ENCODE results near the gene STIMATE. TPM values are rescaled to one million over a fixed set of nuclear protein-coding genes. Genes with fewer than 3 reads are reported as not detected.

The STIMATE gene
- total RNA-seq, 1 experiment from 2014 or later = 15.7 TPM

GRCh38 chr3:52846432-52846965 is 50.8 kb downstream of the STIMATE start:
- DNase-seq (ENCODE audit: low read depth, low spot score) (no peak), ATAC-seq (no peak)
- CTCF ChIA-PET = interaction anchor here (0.8 kb wide), 1 partner anchor 553 kb away, joined by 3 read pairs; no protein-coding TSS in a partner anchor
- in situ Hi-C loops (cut with HindIII; ENCODE audit: low pct_unique_long_range_greater_than_20kb, low sequenced_read_pairs) = no loop called here
- Histone ChIP-seq H3K4me1 (ENCODE audit: control insufficient read depth, insufficient read depth, low read length) (no peaks in the 10 kb centered on the region), H3K36me3 (ENCODE audit: control insufficient read depth, insufficient read depth, low read length) (no peaks in the 10 kb centered on the region), H3K4me3 (ENCODE audit: low read depth in 2 of 2, low read length in 2 of 2) (no peak overlapping the region), H3K9me3 (ENCODE audit: control insufficient read depth, insufficient read depth, low read depth, low read length) (no peaks in the 10 kb centered on the region), H3K27me3 (ENCODE audit: control insufficient read depth, insufficient read depth, low read length) (no peaks in the 10 kb centered on the region), H3K27ac (ENCODE audit: low read length) (no peak overlapping the region)
- TF ChIP-seq POLR2AphosphoS5 (IDR thresholded peaks at IDR 0.05; ENCODE audit: low read depth, low read length) = no peak
- TF ChIP-seq CTCF (IDR thresholded peaks at IDR 0.05) = no peak
- TF ChIP-seq, protein P1, sequence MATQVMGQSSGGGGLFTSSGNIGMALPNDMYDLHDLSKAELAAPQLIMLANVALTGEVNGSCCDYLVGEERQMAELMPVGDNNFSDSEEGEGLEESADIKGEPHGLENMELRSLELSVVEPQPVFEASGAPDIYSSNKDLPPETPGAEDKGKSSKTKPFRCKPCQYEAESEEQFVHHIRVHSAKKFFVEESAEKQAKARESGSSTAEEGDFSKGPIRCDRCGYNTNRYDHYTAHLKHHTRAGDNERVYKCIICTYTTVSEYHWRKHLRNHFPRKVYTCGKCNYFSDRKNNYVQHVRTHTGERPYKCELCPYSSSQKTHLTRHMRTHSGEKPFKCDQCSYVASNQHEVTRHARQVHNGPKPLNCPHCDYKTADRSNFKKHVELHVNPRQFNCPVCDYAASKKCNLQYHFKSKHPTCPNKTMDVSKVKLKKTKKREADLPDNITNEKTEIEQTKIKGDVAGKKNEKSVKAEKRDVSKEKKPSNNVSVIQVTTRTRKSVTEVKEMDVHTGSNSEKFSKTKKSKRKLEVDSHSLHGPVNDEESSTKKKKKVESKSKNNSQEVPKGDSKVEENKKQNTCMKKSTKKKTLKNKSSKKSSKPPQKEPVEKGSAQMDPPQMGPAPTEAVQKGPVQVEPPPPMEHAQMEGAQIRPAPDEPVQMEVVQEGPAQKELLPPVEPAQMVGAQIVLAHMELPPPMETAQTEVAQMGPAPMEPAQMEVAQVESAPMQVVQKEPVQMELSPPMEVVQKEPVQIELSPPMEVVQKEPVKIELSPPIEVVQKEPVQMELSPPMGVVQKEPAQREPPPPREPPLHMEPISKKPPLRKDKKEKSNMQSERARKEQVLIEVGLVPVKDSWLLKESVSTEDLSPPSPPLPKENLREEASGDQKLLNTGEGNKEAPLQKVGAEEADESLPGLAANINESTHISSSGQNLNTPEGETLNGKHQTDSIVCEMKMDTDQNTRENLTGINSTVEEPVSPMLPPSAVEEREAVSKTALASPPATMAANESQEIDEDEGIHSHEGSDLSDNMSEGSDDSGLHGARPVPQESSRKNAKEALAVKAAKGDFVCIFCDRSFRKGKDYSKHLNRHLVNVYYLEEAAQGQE (IDR thresholded peaks at IDR 0.05; ENCODE audit: insufficient read depth in 1 of 2, low read depth in 2 of 2, low read length in 1 of 2) = no peak
- no peak for TF ChIP-seq SIN3A (IDR thresholded peaks at IDR 0.05; ENCODE audit: borderline replicate concordance, insufficient read depth, low read depth, low read length)
- no peak for TF ChIP-seq TCF7L2 (IDR thresholded peaks at IDR 0.05; ENCODE audit: low read depth, low read length)
- POLR2A ChIA-PET = no interaction called here
- no TSS peak for BruUV-seq (replicated peaks)
- intact Hi-C loops (cut with micrococcal nuclease; ENCODE audit: unreplicated experiment) = no loop called here

DNA sequence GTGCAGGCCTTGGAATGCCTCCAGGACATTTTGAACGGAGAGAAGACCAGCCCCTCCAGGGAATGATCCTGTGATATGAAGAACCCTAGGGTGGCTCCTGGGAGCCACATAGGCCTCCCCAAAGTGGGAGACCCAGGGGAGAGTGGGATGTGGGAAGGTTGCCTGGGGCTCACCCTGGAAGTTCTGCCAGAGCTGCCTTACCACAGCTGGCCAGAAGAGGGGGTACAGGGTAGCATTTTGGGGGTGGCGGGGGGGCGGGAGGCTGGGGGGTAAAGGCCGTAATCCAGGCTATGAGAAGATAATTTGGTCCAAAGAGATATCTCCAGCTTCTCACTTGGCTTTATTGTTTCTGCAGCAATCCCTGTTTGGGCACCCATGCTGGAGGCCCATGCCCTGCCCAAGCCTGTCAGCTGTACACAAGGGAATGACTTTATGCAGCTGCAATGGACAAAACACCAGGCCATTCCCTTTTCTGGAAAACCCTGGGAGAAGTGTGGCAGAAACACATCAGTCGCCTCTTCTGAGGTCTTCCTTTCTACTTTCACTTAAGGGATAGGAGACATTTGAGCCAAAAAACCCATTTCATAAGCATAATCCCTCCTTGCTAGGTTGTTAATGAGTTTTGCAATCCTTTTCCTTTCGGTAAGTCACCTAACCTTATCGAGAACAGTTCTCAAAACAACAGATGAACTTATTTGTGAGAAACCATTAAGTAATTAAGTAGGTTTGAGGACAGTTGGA is 51.5 kb downstream of the STIMATE start:
- ATAC-seq (no peak), DNase-seq (ENCODE audit: low read depth, low spot score) (no peak)
- H3K27ac ChIP-seq (ENCODE audit: low read length) = no peak overlapping the region
- H3K9me3 ChIP-seq (ENCODE audit: control insufficient read depth, insufficient read depth, low read depth, low read length) = no peaks in the 10 kb centered on the region
- intact Hi-C loops (cut with micrococcal nuclease; ENCODE audit: unreplicated experiment) = no loop called here
- ChIA-PET POLR2A (no interaction called here), CTCF (interaction anchor here (0.5 to 0.8 kb wide), 2 partner anchors 124 to 553 kb away, joined by 3 to 4 read pairs; no protein-coding TSS in a partner anchor)
- no peaks in the 10 kb centered on the region for H3K27me3 ChIP-seq (ENCODE audit: control insufficient read depth, insufficient read depth, low read length)
- H3K4me3 ChIP-seq (ENCODE audit: low read depth in 2 of 2, low read length in 2 of 2) = no peak overlapping the region
- TF ChIP-seq POLR2AphosphoS5 (IDR thresholded peaks at IDR 0.05; ENCODE audit: low read depth, low read length) (no peak), CTCF (IDR thresholded peaks at IDR 0.05) (peak; percentile 35)
- no TSS peak for BruUV-seq (replicated peaks)
- H3K4me1 ChIP-seq (ENCODE audit: control insufficient read depth, insufficient read depth, low read length) = no peaks in the 10 kb centered on the region
- in situ Hi-C loops (cut with HindIII; ENCODE audit: low pct_unique_long_range_greater_than_20kb, low sequenced_read_pairs) = no loop called here
- no peaks in the 10 kb centered on the region for H3K36me3 ChIP-seq (ENCODE audit: control insufficient read depth, insufficient read depth, low read length)

All from Panc1 (cell line).